Urinary bladder (tissue), 4 donors: ENCODE measurements around the gene CHD6. TPM values are rescaled to one million over a fixed set of nuclear protein-coding genes. Genes with fewer than 3 reads are reported as not detected.
A peak's percentile ranks its signal among the peaks of the same experiment; 100 is the strongest.

Source experiments
- DNase-seq: peaks from one replicate; pipeline ENCODE4 v3.0.0-alpha.2; 2015; ENCODE audit errors: extremely low spot score
- H3K27ac ChIP-seq: one replicate; pipeline ENCODE4 v1.5.1; 2013; ENCODE audit warnings: low read depth, mild to moderate bottlenecking, moderate library complexity
- H3K36me3 ChIP-seq: one replicate; pipeline ENCODE4 v1.6.1; 2013; ENCODE audit warnings: mild to moderate bottlenecking, moderate library complexity; ENCODE audit not compliant: insufficient read depth
- H3K4me1 ChIP-seq: one replicate; pipeline ENCODE4 v1.6.1; 2013; ENCODE audit warnings: mild to moderate bottlenecking, moderate library complexity; ENCODE audit not compliant: insufficient read depth
- H3K4me3 ChIP-seq: one replicate; pipeline ENCODE4 v1.5.1; 2013; ENCODE audit warnings: low read depth, low read length
- WGBS: extraction: QIAGEN DNeasy Blood & Tissue Kit; methylation state at CpG from one replicate; pipeline ENCODE4 v1.1.7; 2013; 5-methylcytosine and 5-hydroxymethylcytosine counted together
- polyA plus RNA-seq: library from polyadenylated mRNA; stranded (reverse); fragments of 200-250 nt; gene quantifications from one replicate; pipeline ENCODE4 v1.2.3, GENCODE V29; 2013
- total RNA-seq: library from RNA; depleted of rRNA; stranded (reverse); fragments of >200 nt; gene quantifications from one replicate; pipeline ENCODE4 v1.2.3, GENCODE V29; 2014
- donor health status: healthy with polysubstance abuse.
- donor health status: healthy.

Gene CHD6
- total RNA-seq (61.5 TPM), polyA plus RNA-seq (11.6 TPM)

- peak within 1 kb of the TSS; percentile 89 for H3K27ac ChIP-seq
- 2% methylated on average over 102 of the region's 102 CpGs for WGBS
- H3K4me3 ChIP-seq = peak within 1 kb of the TSS; percentile 100
- H3K4me1 ChIP-seq = no peaks in the 10 kb centered on the region
- peak; percentile 98 for DNase-seq
- no peaks in the 10 kb centered on the region for H3K36me3 ChIP-seq
Observed at GRCh38 chr20:41617902-41618806, at the start of gene CHD6. Gene CHD6 (minus strand): TSS chr20:41618377. CDS start chr20:41551337, 67,040 bp downstream.

GRCh38 chr20:41664584-41664983 is 46.4 kb upstream of the CHD6 start:
- no peak for DNase-seq
- Histone ChIP-seq H3K4me1 (no peaks in the 10 kb centered on the region), H3K36me3 (no peaks in the 10 kb centered on the region), H3K4me3 (no peak overlapping the region), H3K27ac (no peak overlapping the region)
- 48% methylated on average over 5 of the region's 5 CpGs for whole genome bisulfite sequencing

DNA sequence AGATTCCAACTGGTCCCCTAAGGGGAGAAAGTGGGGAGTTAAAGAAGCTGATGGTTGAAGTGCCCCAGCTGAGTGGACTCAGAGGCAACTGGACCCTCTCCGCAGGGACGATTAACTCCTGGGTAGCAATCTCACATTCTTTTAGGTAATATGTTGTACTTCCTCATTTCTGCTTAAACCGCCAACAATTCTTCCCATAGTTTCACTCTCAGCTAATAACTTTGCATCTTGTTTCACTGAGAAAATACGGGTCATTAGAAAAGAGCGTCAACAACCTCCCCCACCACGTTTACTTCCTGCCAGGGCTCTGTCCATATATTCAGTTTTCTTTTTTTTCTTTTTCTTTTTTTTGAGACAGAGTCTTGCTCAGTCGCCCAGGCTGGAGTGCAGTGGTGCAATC is 39.5 kb upstream of the CHD6 start:
- H3K36me3 ChIP-seq = no peaks in the 10 kb centered on the region
- WGBS = 71% methylated on average over 7 of the region's 7 CpGs
- no peak overlapping the region for H3K27ac ChIP-seq
- no peak for DNase-seq
- peaks cover 2% of the 10 kb centered on the region for H3K4me1 ChIP-seq
- no peak overlapping the region for H3K4me3 ChIP-seq

DNA sequence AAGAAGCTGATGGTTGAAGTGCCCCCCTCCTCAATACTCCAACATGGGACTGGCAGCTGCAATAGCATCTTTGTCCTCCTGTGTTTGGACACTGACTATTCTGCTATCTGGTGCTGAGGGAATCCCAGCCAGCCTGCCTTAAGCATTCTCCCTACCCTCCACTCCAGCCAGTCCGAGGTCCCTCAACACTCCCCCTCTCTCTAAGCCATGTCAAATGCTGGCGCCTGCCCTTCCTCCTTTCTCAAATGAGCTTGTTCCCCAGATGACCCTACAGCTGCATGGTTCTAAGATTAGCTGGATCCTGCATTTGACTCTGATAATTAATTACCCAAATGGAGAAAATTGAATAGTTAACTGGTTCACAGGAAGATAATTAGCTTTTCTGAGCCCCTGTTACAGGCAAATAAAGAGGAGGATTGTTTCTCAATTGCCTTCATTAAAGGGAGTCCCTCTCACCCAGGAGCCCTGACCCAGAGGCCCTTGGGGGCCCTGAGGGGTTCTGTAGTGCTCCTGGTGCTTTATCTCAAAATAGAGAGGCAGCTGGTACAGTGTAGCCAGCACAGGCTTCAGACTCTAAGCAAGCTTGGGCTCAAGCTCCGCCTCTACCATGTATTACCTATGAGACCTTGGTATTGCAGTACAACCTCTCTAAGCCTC is 37.9 kb upstream of the CHD6 start:
- Histone ChIP-seq H3K36me3 (no peaks in the 10 kb centered on the region), H3K4me1 (peaks cover 2% of the 10 kb centered on the region), H3K27ac (no peak overlapping the region), H3K4me3 (no peak overlapping the region)
- 71% methylated on average over 3 of the region's 3 CpGs for WGBS
- no peak for DNase-seq

GRCh38 chr20:41654884-41655283 is 36.7 kb upstream of the CHD6 start:
- WGBS = 39% methylated on average over 1 of the region's 1 CpG
- H3K4me1 ChIP-seq = peaks cover 2% of the 10 kb centered on the region
- no peak overlapping the region for H3K4me3 ChIP-seq
- no peaks in the 10 kb centered on the region for H3K36me3 ChIP-seq
- no peak for DNase-seq
- H3K27ac ChIP-seq = no peak overlapping the region

- Histone ChIP-seq H3K4me3 (no peak overlapping the region), H3K27ac (no peak overlapping the region), H3K36me3 (no peaks in the 10 kb centered on the region), H3K4me1 (peaks cover 2% of the 10 kb centered on the region)
- no peak for DNase-seq
- WGBS = 78% methylated on average over 3 of the region's 3 CpGs
Observed at GRCh38 chr20:41654292-41654691, 36.1 kb upstream of the CHD6 start.

GRCh38 chr20:41650231-41650948 is 32.2 kb upstream of the CHD6 start:
- WGBS = 37% methylated on average over 1 of the region's 1 CpG
- Histone ChIP-seq H3K4me3 (no peak overlapping the region), H3K4me1 (no peaks in the 10 kb centered on the region), H3K36me3 (no peaks in the 10 kb centered on the region), H3K27ac (no peak overlapping the region)
- peak; percentile 76 for DNase-seq

- no peaks in the 10 kb centered on the region for H3K36me3 ChIP-seq
- H3K4me3 ChIP-seq = no peak overlapping the region
- peaks cover 1% of the 10 kb centered on the region for H3K4me1 ChIP-seq
- 47% methylated on average over 3 of the region's 3 CpGs for WGBS
- DNase-seq = no peak
- no peak overlapping the region for H3K27ac ChIP-seq
Observed at GRCh38 chr20:41649489-41649888, 31.3 kb upstream of the CHD6 start.

DNA sequence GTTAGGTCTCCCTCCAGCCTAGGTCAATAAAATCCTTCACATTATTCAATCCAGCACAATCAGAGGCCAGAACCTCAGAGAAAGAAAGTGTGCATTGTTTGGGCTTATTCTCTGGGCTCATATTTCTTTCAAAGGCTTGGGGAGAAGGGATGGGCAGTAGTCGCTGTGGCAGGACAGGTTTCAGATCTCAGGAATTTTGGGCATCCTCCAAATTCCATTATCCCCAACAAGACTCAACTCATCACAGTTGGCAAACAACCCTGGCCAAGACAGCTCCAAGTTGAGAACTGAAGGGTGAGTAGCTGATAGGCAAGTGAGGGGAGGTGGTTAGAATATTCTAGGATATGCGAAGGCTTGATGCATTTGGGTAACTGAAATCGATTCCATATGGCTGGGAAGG is 27.2 kb upstream of the CHD6 start:
- H3K27ac ChIP-seq = no peak overlapping the region
- 74% methylated on average over 3 of the region's 3 CpGs for WGBS
- DNase-seq = no peak
- H3K4me3 ChIP-seq = no peak overlapping the region
- peaks cover 1% of the 10 kb centered on the region for H3K4me1 ChIP-seq
- H3K36me3 ChIP-seq = no peaks in the 10 kb centered on the region

GRCh38 chr20:41643504-41643938 is 25.3 kb upstream of the CHD6 start:
- no peaks in the 10 kb centered on the region for H3K36me3 ChIP-seq
- 8% methylated on average over 3 of the region's 3 CpGs for WGBS
- DNase-seq = no peak
- no peak overlapping the region for H3K27ac ChIP-seq
- H3K4me1 ChIP-seq = peaks cover 1% of the 10 kb centered on the region
- H3K4me3 ChIP-seq = no peak overlapping the region

DNA sequence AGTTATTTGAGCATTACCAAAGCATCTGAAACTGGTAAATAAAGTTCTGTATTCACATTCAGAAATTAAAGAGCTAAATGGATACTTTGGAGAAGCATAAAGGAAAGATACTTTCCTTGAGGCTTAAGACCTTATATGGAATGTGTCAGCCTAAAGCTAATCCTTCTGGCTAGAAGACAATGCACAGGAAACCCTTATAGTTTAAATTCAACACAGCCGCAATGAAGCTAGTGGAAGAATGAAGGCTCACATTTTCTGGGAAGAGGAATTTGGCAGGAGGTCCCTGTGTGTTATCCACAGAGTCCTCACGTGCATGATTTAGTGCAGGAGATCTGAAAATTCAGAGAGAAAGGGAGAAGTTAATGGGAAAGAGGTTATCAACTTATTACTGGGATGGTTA is 21.5 kb upstream of the CHD6 start:
- WGBS = 14% methylated on average over 2 of the region's 2 CpGs
- no peaks in the 10 kb centered on the region for H3K36me3 ChIP-seq
- no peak overlapping the region for H3K4me3 ChIP-seq
- no peak overlapping the region for H3K27ac ChIP-seq
- H3K4me1 ChIP-seq = no peaks in the 10 kb centered on the region
- DNase-seq = no peak

- WGBS = 95% methylated on average over 1 of the region's 1 CpG
- no peak overlapping the region for H3K4me3 ChIP-seq
Observed at GRCh38 chr20:41638456-41638855, 20.3 kb upstream of the CHD6 start.

GRCh38 chr20:41635158-41635557 is 17.0 kb upstream of the CHD6 start:
- Histone ChIP-seq H3K27ac (no peak overlapping the region), H3K36me3 (no peaks in the 10 kb centered on the region), H3K4me1 (no peaks in the 10 kb centered on the region), H3K4me3 (no peak overlapping the region)
- no peak for DNase-seq

More at GRCh38 chr20:41638456-41638855, 20.3 kb upstream of the CHD6 start:
- Histone ChIP-seq H3K36me3 (no peaks in the 10 kb centered on the region), H3K27ac (no peak overlapping the region), H3K4me1 (no peaks in the 10 kb centered on the region)
- no peak for DNase-seq
